HT-29 (cell line): ENCODE results near the gene PCSK6. TPM values are rescaled to one million over a fixed set of nuclear protein-coding genes. Genes with fewer than 3 reads are reported as not detected.

ENCODE experiments used
- DNase-seq: peaks from one replicate; pipeline ENCODE4 v3.0.0-alpha.2; 2015; ENCODE audit warnings: low spot score
- total RNA-seq: library from RNA; depleted of rRNA; stranded (reverse); fragments of >200 nt; shearing (Covaris generic); gene quantifications from 2 replicates; pipeline ENCODE4 v1.2.3, GENCODE V29; 2014

PCSK6 gene
- total RNA-seq, 1 experiment from 2014 or later, result 81.0 TPM

DNA sequence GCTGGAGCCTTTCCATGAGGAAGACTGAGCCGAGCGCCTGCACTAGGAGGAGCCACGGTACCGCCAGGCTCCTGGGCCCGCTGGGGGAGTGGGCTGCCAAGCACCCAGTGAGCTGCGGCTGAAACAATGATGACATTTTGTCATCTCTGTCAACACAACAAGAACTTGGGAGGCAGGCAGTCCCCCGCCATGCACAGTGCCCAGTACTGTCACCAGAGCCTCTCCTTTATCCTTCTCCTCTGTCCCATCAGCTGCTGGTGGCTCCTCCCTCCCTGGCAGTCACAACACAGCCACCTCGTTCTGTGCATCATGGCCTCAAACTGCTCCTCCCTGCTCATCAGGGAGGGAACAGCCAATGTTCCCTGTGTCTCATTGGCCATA is 34.0 kb upstream of the PCSK6 start:
- DNase-seq, result no peak

DNA sequence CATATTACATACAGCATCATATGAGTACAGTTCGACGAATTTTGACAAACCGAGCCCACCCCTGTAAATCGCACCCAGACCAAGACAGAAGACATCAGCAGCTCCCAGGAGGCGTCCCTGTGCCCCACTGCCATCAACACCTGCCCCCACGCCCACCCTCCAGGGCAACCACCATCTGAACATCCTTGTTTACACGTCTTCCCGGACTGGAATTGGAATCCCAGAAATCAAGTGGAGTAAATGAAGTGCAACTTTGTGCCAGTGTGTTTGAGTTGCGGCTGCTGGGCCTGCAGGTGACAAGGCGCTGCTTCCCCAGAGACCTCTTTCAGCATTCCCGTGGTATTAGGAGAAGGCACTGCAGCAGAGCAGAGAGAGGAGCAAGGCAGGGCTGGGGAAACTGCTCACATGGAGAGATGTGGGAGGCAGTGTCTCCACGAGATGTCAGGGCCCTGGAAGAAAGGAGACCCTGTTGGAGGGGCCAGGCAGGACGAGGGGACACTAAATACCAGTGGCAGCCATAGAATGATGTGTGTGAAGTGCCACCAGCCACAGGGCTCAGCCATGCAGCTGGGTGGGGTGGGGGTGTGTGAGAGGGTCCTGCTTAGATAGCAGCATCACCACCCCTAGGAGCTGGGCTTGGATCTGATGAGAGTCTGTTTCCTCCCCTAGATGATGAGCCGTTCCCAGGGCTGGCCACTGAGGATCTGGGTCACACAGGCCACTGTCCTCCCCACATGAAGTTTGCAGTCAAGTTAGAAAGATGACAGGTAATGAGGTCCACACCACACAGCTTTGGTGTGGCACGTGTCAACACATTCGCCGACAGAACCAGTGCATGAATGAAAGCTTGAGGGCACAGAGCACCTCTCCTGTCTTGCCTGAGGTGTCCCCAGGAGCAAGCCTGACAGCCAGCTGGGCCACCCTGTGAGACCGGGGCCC is 33.4 kb upstream of the PCSK6 start:
- DNase-seq, result no peak

DNA sequence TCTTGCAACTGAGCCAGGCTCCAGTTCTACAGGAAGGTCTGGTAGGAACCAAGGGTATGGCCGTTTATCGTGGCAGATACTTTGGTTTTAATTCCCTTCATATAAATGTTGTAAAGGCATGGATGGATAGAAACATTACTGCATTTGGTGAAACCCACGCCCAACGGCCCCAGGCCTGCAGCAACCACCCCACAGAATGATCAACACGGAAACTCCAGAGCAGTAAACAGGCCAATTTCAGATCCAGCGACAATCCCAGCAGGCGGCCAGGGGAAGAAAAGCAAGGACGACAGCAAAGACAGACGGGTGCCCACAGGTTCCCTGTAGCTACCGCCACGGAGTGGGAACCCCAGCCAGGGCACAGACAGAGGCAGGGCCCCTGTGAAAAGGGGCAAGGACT is 32.6 kb upstream of the PCSK6 start:
- DNase-seq, result no peak

DNA sequence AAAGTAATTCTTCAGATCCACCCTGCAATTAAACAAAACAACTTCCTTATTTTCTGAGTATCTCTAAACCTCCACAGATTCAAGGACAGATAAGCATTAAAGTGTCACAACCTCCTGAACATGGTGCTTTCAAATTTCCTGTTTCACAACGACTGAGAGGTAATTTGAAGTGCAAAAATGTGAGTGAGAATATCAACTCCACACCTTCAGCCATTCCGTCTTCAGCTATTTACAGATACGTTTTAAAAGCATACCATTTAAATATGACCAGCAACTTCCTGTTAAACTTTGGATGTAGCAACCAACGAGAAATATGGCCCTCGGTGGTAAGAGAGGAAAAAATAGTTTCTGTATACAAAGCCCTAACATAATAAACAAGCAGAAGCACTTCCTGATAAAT is 32.1 kb upstream of the PCSK6 start:
- peak; percentile 27 for DNase-seq

DNA sequence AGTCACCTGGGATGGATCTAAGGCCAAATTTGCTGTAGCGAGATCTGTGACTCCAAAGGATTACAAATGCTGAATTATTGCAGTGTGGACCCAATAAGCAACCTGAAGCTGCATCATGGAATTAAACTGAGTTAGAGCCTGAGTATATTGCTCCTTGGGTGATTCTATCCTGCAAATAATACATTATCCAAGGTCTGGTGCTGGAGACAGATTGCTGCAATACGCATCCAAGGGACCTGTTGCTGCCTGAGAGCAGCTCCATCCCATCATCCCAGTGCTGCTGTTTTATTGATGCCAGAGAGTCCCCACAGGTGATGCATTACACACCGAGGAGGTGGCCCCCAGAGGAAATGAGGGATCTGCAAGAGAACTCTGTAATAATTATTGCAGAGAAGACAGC is 31.6 kb upstream of the PCSK6 start:
- DNase-seq, result no peak

DNA sequence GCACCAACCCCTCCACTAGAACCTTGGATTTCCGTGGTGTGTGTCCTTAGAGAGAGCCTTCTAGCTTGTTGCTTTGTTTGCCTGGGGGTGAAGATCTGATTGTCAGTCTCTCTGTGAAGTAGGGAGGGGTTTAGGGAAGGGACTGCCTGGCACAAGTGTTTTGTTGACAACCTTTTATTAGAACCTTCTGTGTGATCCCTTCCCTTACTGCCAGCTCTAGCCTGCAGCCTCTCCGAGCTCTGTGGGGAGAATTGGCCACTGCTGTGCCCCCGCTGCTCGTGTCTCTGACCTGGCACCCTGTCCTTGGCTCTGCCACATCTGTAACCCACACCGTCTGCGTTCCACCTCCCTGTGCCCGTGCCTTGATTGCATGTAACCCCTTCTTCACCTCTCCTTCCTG is 30.9 kb upstream of the PCSK6 start:
- no peak for DNase-seq

DNA sequence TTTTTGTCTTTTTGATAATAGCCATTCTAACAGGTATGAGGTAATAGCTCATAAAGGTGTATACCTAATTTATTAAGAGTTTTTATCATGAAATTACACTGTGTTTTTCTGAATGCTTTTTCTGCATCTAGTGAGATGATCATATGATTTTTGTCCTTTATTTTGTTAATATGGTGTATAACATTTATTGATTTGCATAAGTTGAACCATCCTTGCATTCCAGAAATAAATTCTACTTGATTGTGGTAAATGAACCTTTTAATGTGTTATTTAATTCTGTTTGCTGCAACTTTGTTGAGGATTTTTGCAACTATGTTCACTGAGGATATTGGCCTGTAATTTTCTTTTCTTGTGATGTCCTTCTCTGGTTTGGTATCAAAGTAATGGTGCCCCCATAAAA is 28.0 kb upstream of the PCSK6 start:
- DNase-seq, result no peak

DNA sequence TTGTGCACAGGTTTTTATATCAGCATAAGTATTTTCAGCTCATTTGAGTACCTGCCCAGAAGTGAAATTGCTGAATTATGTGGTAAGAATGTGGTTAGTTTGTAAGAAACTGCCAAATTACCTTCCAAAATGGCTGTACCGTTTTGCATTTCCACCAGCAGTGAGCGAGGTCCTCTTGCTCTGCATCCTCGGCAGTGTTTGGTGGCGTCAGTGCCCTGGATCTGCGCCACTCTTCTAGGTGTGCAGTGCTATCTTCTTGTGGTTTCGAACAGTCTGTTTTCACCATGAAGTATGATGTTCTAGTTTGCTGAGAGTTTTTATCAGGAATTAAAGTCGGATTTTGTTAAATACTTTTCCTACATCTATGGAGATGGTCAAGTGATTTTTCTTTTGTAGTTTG is 24.8 kb upstream of the PCSK6 start:
- no peak for DNase-seq

DNA sequence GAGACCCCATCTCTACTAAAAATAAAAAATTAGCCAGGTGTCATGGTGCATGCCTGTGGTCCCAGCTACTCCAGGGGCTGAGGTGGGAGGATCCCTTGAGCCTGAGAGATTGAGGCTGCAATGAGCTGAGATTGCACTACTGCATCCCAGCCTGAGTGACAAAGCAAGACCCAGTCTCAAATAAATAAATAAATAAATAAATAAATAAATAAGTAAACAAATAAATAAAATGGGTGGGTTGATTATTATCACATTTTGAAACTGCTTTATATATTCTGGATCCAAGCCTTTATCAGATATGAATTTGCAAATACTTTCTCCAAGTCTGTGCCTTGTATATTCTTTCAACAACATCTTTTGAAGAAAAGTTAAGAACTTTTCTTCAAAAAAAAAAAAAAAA is 22.2 kb upstream of the PCSK6 start:
- DNase-seq, result no peak

DNA sequence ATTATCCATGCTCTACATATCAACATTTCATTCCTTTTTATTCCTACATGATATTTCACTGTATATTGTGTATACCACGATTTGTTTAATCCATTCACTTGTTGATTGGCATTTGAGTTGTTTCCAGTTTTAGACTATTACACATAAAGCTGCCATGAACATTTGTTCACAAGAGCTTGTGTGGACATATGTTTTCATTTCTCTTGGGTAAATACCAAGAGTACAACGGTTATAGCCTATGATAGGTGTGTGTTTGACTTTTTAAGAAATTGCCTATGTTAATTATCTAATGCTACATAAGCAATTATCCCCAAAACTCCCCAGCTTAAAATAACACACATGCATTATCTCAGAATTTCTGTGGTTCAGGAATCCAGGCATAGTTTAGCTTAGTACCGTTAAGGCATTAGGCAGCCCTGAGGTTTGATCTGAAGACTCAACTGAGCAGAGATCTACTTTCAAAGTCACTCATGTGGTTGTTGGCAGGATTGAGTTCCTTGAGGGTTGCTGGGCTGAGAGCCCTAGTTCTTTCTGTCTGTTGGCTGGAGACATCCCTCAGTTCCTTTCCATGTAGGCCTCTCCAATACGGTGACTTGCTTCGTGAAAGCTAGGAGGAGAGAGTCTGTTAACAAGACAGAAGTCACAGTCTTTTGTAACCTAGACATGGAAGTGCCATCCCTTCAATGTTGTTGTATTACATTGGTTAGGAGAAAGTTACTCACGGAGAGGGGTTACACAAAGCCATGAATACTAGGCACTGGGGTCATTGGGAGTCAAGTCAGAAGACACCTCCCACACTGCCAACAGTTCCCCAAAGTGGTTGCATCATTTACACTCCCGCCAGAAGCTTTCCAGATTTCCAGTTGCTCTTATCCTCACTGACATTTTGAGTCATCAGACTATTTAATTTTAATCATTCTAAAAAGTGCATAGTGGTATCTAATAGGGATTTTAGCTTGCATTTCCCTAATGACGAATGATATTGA is 21.0 kb upstream of the PCSK6 start:
- no peak for DNase-seq

DNA sequence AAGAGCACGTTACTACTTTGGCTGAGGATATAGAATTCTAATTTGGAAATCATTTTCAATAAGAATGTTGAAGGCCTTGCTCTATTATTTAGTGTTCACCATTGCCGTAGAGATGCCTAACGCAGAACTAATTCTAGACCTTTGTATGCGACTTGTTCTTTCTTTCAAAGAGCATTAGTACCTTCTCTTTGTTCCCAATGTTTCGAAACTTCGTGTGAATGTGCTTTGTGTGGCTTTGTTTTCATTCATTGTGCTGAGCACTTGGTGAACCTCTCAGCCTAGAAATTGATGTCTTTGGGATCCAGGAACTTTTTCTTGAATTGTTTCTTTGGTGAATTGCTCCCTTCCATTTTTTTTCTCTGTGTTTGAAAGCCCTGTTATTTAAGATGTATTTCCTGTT is 19.8 kb upstream of the PCSK6 start:
- DNase-seq, result no peak

DNA sequence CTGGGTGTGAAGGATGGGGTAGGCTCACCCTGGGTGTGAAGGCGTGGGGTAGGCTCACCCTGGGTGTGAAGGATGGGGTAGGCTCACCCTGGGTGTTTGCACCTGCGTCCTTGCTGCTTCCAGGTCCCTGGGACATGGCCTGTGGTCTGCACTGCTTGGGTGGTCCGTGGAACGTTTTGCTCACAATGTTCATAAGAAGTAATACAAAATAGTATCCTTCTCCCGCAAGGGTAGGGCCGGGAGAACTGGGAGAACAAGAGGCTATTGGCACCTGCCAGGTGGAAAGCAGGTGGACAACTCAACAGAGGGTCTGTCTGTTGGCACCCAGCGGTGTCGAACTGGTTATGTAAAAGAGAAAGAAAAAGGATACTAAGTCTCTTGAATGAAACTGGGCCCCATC is 17.0 kb upstream of the PCSK6 start:
- no peak for DNase-seq

DNA sequence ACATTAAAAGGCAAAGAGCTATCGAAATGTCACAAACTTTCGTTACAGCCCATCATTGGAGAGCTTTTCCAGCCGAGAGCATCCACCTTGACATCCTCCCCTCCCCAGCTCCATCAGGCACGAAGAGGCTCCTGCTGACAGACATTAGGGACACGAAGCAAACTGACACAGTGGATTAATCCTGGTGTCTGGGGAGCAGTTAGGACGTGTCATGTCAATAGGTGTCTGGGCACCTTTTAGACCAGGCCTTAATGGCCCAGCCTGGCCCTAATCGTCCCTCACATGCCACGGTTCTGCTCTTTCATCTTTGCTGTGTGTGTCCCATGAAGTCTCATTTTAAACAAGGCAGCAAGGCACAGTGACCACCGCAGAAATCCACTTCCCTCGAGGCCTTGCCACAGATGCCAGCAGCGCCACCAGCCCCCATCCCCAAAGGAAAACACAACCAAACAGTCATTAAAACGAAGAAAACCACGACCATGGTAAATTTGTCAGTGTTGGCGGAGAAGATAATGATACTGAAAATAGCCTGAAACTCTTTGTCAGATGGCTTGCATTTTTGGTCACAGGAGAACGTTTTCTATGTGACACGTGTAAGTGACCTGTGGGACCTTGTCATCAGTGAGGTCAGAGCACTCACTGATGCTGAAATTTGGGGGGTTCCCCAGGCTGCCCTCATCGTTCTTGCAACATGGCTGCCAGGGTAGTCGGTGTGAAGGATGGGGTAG is 16.3 kb upstream of the PCSK6 start:
- DNase-seq, result no peak

DNA sequence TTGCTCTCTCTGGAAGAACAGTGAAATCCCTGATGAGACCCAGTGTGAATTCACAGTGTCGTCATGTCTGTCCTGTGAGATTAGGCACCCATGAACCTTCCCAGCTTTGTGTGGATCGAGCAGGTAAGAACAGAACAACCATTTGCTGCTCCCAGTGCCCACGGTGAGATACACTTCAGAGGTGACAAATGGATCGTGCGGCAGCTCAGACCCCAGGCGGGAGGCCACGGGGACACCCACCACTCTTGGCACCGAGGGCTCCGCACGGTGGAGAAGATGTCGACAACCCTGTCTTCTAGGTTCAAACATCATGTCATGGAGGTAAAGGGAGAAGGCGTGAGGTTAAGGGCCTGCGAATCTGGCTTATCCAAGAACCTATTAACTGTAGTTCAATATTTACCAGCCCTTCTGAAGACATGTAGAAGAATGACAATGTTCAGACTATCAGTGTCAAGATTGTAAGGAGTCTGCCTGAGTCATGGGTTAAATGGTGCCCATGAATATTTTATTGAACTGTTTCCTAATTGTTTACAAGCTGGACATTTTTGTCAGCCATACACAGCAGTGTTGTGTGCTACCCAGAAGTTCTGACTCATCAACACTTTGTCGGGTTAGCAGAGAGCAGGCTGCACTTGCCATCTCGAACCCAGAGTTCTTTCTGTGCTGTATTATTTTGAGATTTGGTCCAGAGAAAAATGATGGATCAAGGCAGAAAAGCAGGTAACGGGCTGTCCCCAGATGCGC is 15.5 kb upstream of the PCSK6 start:
- DNase-seq, result no peak

DNA sequence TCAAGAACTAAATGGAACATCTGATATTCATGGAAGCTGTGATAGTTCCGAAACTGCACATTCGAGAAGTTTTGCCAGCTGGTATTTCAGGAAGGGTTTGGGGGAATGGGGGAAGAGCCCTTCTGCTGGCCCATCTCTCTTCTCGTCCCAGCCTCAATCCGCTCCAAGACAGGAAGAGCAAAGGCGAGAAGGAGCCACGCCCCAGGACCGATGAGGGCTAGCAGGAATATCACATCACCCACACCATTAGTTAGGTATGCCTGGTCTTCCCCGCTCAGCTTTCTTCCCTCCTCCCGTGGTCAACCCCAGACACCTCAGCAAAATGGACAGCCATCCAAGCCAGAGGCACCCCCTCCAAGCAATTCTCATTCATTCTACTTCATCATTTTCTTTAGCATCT is 14.9 kb upstream of the PCSK6 start:
- DNase-seq, result no peak

DNA sequence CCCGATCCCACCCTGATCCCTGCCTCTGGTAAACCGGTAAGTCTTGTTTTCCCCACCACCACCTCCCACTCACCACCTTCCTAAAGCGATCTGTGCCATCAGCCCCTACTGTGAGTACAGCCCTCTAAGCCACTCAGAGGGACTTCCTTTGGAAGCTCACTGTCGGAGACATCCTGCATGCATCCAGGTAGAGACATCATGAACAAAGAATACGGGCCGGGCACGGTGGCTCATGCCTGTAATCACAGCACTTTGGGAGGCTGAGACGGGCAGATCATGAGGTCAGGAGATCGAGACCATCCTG is 13.7 kb upstream of the PCSK6 start:
- no peak for DNase-seq

DNA sequence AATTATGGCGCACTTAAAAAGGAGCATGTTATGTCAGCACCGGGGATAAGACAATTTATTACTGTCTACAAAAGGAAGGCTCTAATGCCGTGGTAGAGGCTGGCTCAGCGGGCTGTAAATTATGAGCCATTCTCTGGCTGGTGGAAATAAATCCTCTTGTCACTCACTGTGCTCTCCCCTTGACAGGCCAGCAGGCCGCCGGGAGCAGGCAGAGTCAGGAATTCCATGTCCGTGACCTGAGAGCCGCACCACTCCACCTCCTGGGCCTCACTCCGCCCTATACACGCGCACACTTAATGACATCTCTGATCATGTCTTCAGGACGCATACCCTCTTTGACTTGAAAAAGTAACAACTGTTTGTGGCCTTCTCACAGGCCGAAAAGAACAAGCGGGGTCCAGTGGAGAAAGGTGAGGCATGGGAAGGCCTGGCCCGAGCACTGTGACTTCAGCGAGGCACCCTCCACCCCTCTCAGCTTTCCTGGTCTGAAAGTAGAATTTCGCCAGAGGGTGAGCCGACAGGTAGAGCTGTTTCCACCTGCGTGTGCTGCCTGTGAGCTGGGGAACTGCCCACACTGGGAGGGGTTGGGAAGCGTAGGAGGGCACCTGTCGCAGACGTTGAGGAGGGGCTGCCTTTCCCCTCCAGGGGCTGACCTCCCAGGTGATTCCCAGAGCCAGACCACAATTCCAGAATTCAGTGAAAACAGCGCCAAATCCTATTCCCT is 13.2 kb upstream of the PCSK6 start:
- no peak for DNase-seq

DNA sequence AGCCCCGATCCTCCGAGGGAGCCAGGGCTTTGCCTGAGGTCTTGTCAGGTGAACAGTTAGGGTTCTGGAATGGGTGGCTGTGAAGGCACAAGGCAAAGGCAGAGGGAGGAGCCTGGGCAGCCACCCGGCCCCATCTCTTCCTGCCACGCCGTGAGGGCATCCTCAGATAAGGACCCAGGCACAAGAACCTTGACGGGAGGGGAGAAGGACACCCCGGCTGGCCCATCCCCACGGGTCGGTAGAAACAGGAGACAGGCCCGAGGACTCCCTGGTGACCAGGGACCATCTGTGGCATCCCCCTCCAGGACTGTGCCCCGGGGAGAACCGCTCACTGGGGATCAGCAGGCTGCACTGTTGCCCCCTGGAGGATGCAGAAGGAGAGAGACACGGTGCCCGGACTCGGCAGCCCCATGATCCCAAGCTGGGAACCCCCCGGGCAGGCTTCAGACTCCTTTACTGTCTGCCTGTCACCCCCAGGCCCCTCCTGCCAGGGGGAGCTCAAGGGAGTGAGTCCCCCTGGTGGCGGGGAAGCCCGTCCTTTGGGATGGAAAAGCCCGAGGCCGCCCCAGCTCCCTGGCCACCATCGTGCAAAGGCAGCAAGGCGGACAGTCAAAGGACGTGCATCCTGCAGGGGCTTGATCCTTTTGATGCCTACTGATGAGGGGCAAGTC is 12.3 kb upstream of the PCSK6 start:
- peak; percentile 63 for DNase-seq

DNA sequence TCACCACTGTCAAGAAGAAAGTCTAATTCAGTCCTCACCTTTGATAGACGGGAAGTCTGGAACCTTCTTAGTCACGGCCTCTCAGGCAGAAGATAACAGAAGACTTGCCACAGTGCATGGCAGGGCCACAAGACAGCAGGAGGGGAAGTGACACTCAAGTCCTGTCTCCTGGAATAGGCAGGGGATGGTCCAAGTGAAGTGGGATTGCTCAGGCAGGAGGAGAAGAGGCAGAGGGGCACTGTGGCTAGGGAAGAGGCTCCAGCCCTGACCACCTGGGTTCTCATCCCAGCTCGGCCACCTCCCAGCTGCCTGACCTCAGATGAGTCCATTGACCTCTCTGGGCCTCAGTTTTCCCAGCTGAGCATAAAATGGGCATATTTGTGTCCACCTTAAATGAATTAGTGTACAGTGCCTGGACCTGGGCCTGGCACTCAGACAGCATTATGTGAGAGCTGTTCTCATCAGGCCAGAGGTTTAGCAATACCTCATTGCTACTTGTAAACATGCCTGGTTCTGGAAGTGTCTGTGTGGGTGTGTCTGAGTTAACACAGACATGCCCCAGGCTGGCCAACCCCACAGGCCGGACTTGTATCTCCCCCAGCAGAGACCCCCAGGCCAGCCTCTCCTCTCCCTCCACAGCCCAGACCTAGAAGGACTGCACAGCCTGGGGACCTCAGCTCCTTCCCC is 11.5 kb upstream of the PCSK6 start:
- no peak for DNase-seq
